Measurements from ENCODE around the gene TTR.
A peak's percentile ranks its signal among the peaks of the same experiment; 100 is the strongest.

The TTR gene

GRCh38 chr18:31591628-31592027 is at the start of gene TTR:
Gene TTR, plus strand, starts transcription at chr18:31591877. Its CDS starts 26 bp downstream, at chr18:31591903.
- DNase-seq, result no peak

GRCh38 chr18:31546476-31546875 is 45.2 kb upstream of the TTR start:
- DNase-seq, result peak; percentile 10

- no peak for DNase-seq
Observed at GRCh38 chr18:31548853-31549252, 42.8 kb upstream of the TTR start.

GRCh38 chr18:31549416-31549815 is 42.3 kb upstream of the TTR start:
- DNase-seq, result no peak

- no peak for DNase-seq
Observed at GRCh38 chr18:31551883-31552282, 39.8 kb upstream of the TTR start.

GRCh38 chr18:31553800-31554199 is 37.9 kb upstream of the TTR start:
- no peak for DNase-seq

- DNase-seq, result no peak
Observed at GRCh38 chr18:31554776-31555175, 36.9 kb upstream of the TTR start.

- DNase-seq, result peak; percentile 56
Observed at GRCh38 chr18:31555971-31556747, 35.5 kb upstream of the TTR start.

GRCh38 chr18:31557446-31557845 is 34.2 kb upstream of the TTR start:
- no peak for DNase-seq

- DNase-seq, result no peak
Observed at GRCh38 chr18:31558567-31558966, 33.1 kb upstream of the TTR start.

GRCh38 chr18:31562726-31563125 is 29.0 kb upstream of the TTR start:
- DNase-seq, result no peak

GRCh38 chr18:31563778-31564177 is 27.9 kb upstream of the TTR start:
- no peak for DNase-seq

GRCh38 chr18:31565345-31565744 is 26.3 kb upstream of the TTR start:
- no peak for DNase-seq

GRCh38 chr18:31565782-31566512 is 25.7 kb upstream of the TTR start:
- no peak for DNase-seq

GRCh38 chr18:31566576-31567306 is 24.9 kb upstream of the TTR start:
- DNase-seq, result no peak

- DNase-seq, result no peak
Observed at GRCh38 chr18:31572368-31572767, 19.3 kb upstream of the TTR start.

GRCh38 chr18:31573051-31573450 is 18.6 kb upstream of the TTR start:
- no peak for DNase-seq

GRCh38 chr18:31574359-31574758 is 17.3 kb upstream of the TTR start:
- no peak for DNase-seq

GRCh38 chr18:31575515-31576257 is 16.0 kb upstream of the TTR start:
- DNase-seq, result no peak

GRCh38 chr18:31576670-31577069 is 15.0 kb upstream of the TTR start:
- no peak for DNase-seq

- DNase-seq, result no peak
Observed at GRCh38 chr18:31577195-31577594, 14.5 kb upstream of the TTR start.

GRCh38 chr18:31578126-31578525 is 13.6 kb upstream of the TTR start:
- DNase-seq, result no peak

- no peak for DNase-seq
Observed at GRCh38 chr18:31579375-31579774, 12.3 kb upstream of the TTR start.

Measured in fibroblast of skin of right quadriceps (primary cell).